HepG2 (cell line): ENCODE data around the gene ATAD1. TPM values are rescaled to one million over a fixed set of nuclear protein-coding genes. Genes with fewer than 3 reads are reported as not detected.
A peak's percentile ranks its signal among the peaks of the same experiment; 100 is the strongest.

Experiments used
- ATAC-seq: fragments of 200-7000 bp; cut with Tn5 transposase; 3 replicates; pipeline ENCODE4 v1.9.1; 2020; ENCODE audit warnings: mild to moderate bottlenecking, moderate library complexity
- BruUV-seq: library from RNA; stranded (reverse); fragments of 400-500 nt; replicated peaks from 2 replicates; lab custom pipeline; 2021; lab: Mats Ljungman, UMichigan
- CTCF ChIA-PET: fragments of 300-600 bp; formaldehyde crosslinking; extraction: SDS; loops from one replicate; lab custom pipeline; 2021; ENCODE audit warnings: low total read pairs, inconsistent platforms, low intra/inter-chr PET ratio; lab: Yijun Ruan, JAX
- POLR2A ChIA-PET: fragments of 350-600 bp; sonication (Branson Sonifier 250); formaldehyde crosslinking; loops from one replicate; lab custom pipeline; 2020; ENCODE audit warnings: antibody characterized with exemption, inconsistent platforms; lab: Yijun Ruan, JAX
- DNase-seq: peaks from one replicate; pipeline ENCODE4 v3.0.0-alpha.2; 2015; ENCODE audit warnings: low spot score
- FAIRE-seq: peaks from 3 replicates; lab custom pipeline; 2011; peaks lifted over from hg19 to GRCh38; lab: Jason Lieb, UNC
- H2AFZ ChIP-seq: one replicate; pipeline ENCODE4 v1.6.1; 2011; ENCODE audit warnings: low read length, inconsistent platforms
- H3K27ac ChIP-seq: fragments of 300-600 bp; 3 replicates; pipeline ENCODE4 v1.8.0; 2011; ENCODE audit warnings: mixed run types, mild to moderate bottlenecking, mixed read lengths, low read length, inconsistent platforms; ENCODE audit not compliant: insufficient read depth; ENCODE audit errors: extremely low read length
- H3K27me3 ChIP-seq, 2 experiments: fragments of 200-600 bp in 1 of 2; 2 replicates in 1 of 2; 3 replicates in 1 of 2; pipeline versions ENCODE4 v1.6.0 to v1.8.0; 2011; ENCODE audit warnings: low read length in 2 of 2, mild to moderate bottlenecking in 2 of 2, moderate library complexity in 2 of 2, inconsistent platforms in 1 of 2; ENCODE audit not compliant: insufficient read depth in 2 of 2, control insufficient read depth in 1 of 2
- H3K36me3 ChIP-seq, 2 experiments: fragments of 200-600 bp in 1 of 2; replicated peaks in 1 of 2; 2 replicates in 1 of 2; 3 replicates in 1 of 2; pipeline versions ENCODE4 v1.5.1 to v1.8.0; 2011; ENCODE audit warnings: low read length in 2 of 2, inconsistent platforms in 1 of 2; ENCODE audit not compliant: insufficient read depth in 2 of 2, control insufficient read depth in 1 of 2
- H3K4me1 ChIP-seq: 2 replicates; pipeline ENCODE4 v1.5.1; 2012; ENCODE audit warnings: low read length, inconsistent platforms; ENCODE audit not compliant: insufficient read depth
- H3K4me2 ChIP-seq: 2 replicates; pipeline ENCODE4 v1.6.0; 2011; ENCODE audit warnings: low read depth, low read length, inconsistent platforms
- H3K4me3 ChIP-seq, 3 experiments: fragments of 200-600 bp in 1 of 3; sonication (generic), shearing (Covaris generic) in 1 of 3; replicated peaks in 1 of 3; 2 replicates each; pipeline ENCODE4 v1.5.1; 2011 to 2016; ENCODE audit warnings: low read length in 3 of 3, inconsistent platforms in 2 of 3, low read depth in 2 of 3, mild to moderate bottlenecking in 2 of 3, control low read depth in 1 of 3, mixed read lengths in 1 of 3; ENCODE audit not compliant: insufficient read depth in 1 of 3
- H3K79me2 ChIP-seq: one replicate; pipeline ENCODE4 v1.6.1; 2011; ENCODE audit warnings: low read length, inconsistent platforms; ENCODE audit not compliant: insufficient read depth
- H3K9ac ChIP-seq: 2 replicates; pipeline ENCODE4 v1.6.0; 2011; ENCODE audit warnings: mild to moderate bottlenecking, low read depth, low read length, inconsistent platforms; ENCODE audit not compliant: insufficient read depth
- H3K9me3 ChIP-seq: 2 replicates; pipeline ENCODE4 v1.5.1; 2012; ENCODE audit warnings: mild to moderate bottlenecking, low read length
- H4K20me1 ChIP-seq: 2 replicates; pipeline ENCODE4 v1.6.0; 2011; ENCODE audit warnings: inconsistent platforms, mild to moderate bottlenecking, low read length, moderate library complexity; ENCODE audit not compliant: insufficient read depth
- ATF4 ChIP-seq, 2 experiments: fragments of 450-650 bp in 1 of 2; sonication (generic) in 1 of 2; formaldehyde crosslinking; IDR thresholded peaks; 2 replicates each; pipeline versions ENCODE4 v1.5.0 to v1.8.0; 2020 to 2022; ENCODE audit warnings: mild to moderate bottlenecking in 1 of 2, missing genetic modification reagents in 1 of 2
- CEBPB ChIP-seq: IDR thresholded peaks from 2 replicates; pipeline ENCODE4 v1.6.1; 2011; ENCODE audit warnings: low read depth, low read length, improper control_type of control experiment, borderline replicate concordance
- CEBPG ChIP-seq: IDR thresholded peaks from 2 replicates; pipeline ENCODE4 v1.6.1; 2016
- CREB1 ChIP-seq, 2 experiments: fragments of 450-650 bp in 1 of 2; IDR thresholded peaks; 2 replicates each; pipeline ENCODE4 v1.6.1; 2016 to 2017; ENCODE audit warnings: control low read depth in 1 of 2, mild to moderate bottlenecking in 1 of 2, missing compliant biosample characterization in 1 of 2, missing genetic modification characterization in 1 of 2
- ERF ChIP-seq: IDR thresholded peaks from 2 replicates; pipeline ENCODE4 v1.6.1; 2018; ENCODE audit warnings: missing biosample characterization, missing genetic modification reagents
- HDAC1 ChIP-seq: sonication (generic); formaldehyde crosslinking; IDR thresholded peaks from 2 replicates; pipeline ENCODE4 v1.5.1; 2020; ENCODE audit warnings: mild to moderate bottlenecking, missing genetic modification reagents
- HMGA1 ChIP-seq: sonication (generic); formaldehyde crosslinking; conservative IDR thresholded peaks from 2 replicates; pipeline ENCODE4 v1.4.0; 2020; ENCODE audit warnings: missing genetic modification reagents
- PHF21A ChIP-seq: sonication (generic); formaldehyde crosslinking; IDR thresholded peaks from 2 replicates; pipeline ENCODE4 v1.5.0; 2020; ENCODE audit warnings: mild to moderate bottlenecking, missing genetic modification reagents
- RFX3 ChIP-seq: IDR thresholded peaks from 2 replicates; pipeline ENCODE4 v1.6.1; 2016; ENCODE audit warnings: missing biosample characterization, missing genetic modification reagents
- SAP130 ChIP-seq: IDR thresholded peaks from 2 replicates; pipeline ENCODE4 v1.6.1; 2016; ENCODE audit warnings: low read depth
- SIN3A ChIP-seq: IDR thresholded peaks from 2 replicates; pipeline ENCODE4 v1.6.1; 2011; ENCODE audit warnings: low read depth, mild to moderate bottlenecking, control low read depth, low read length, borderline replicate concordance
- TAF15 ChIP-seq: fragments of 200-400 bp; formaldehyde crosslinking; IDR thresholded peaks from one replicate; pipeline ENCODE4 v1.6.1; 2018; ENCODE audit warnings: mild to moderate bottlenecking, low read depth, low read length; ENCODE audit not compliant: poor library complexity, severe bottlenecking
- ZBTB44 ChIP-seq: sonication (generic); formaldehyde crosslinking; IDR thresholded peaks from 2 replicates; pipeline ENCODE4 v1.4.0; 2020; ENCODE audit warnings: missing genetic modification reagents
- ZNF451 ChIP-seq: sonication (generic); formaldehyde crosslinking; IDR thresholded peaks from 2 replicates; pipeline ENCODE4 v1.5.0; 2020; ENCODE audit warnings: mild to moderate bottlenecking, missing genetic modification reagents
- ZNF674 ChIP-seq: sonication (generic); formaldehyde crosslinking; IDR thresholded peaks from 2 replicates; pipeline ENCODE4 v1.5.0; 2020; ENCODE audit warnings: low read depth, mild to moderate bottlenecking, missing genetic modification reagents
- WGBS: methylation state at CpG from one replicate; pipeline ENCODE4 v1.1.6; 2017; ENCODE audit warnings: low lambda C conversion rate; 5-methylcytosine and 5-hydroxymethylcytosine counted together
- in situ Hi-C: cut with HindIII; loops from 2 replicates; pipeline ENCODE4 v1.10.0; 2017; ENCODE audit warnings: low pct_unique_long_range_greater_than_20kb; ENCODE audit not compliant: extremely low pct_ligation_motif_present
- intact Hi-C: fragments of 100-400 bp; cut with micrococcal nuclease; formaldehyde crosslinking; loops from one replicate; pipeline ENCODE4 v1.10.0; 2022; ENCODE audit not compliant: unreplicated experiment
- polyA plus RNA-seq, 8 experiments: library from polyadenylated mRNA; depleted of rRNA in 3 of 8; stranded (reverse) in 7 of 8; unstranded in 1 of 8; fragments of >200 nt; fragmentation: Illumina TruSeq in 4 of 8; extraction: Trizol in 4 of 8; gene quantifications; 2 replicates each; pipeline versions ENCODE4 v1.2.1 to v1.2.3, GENCODE V29; 2011 to 2016; ENCODE audit warnings: low read depth in 4 of 8, missing spikeins in 1 of 8, mixed read lengths in 1 of 8; ENCODE audit not compliant: insufficient read depth in 1 of 8
- total RNA-seq, 5 experiments: library from RNA; depleted of rRNA; stranded (reverse); fragments of >200 nt; fragmentation: Illumina TruSeq; extraction: Trizol; gene quantifications; 2 replicates each; pipeline ENCODE4 v1.2.3, GENCODE V29; 2016; ENCODE audit warnings: low read depth in 1 of 5

The ATAD1 gene
- total and polyA plus RNA-seq, 2 of the 13 experiments (the other 11 are each of a cell fraction or from before 2014, with no cell fraction given), result 14.9 to 28.2 TPM

- H4K20me1 ChIP-seq, result peaks cover 48% of the 10 kb centered on the region
- H3K4me1 ChIP-seq, result peaks cover 31% of the 10 kb centered on the region
- H3K9ac ChIP-seq, result peak overlapping the region; percentile 82
- DNase-seq, result no peak
- H3K4me3 ChIP-seq, result peak overlapping the region; percentile 65 to 94 (median 80)
- H2AFZ ChIP-seq, result no peak overlapping the region
- TF ChIP-seq ERF (CRISPR knock-in tag) (0 out of 2 replicates have a peak, but pooled peaks have one; percentile 13), TAF15 (no peak), CREB1 (IDR thresholded peaks at IDR 0.05) (no peak), CREB1 (CRISPR knock-in tag; IDR thresholded peaks at IDR 0.05) (0 out of 2 replicates have a peak, but pooled peaks have one; percentile 20), SAP130 (CRISPR knock-in tag) (peak; percentile 62), HDAC1 (CRISPR knock-in tag) (0 out of 2 replicates have a peak, but pooled peaks have one; percentile 28), RFX3 (CRISPR knock-in tag) (no peak), SIN3A (peak; percentile 43; the same call in 1 of the 2 replicates), CEBPG (CRISPR knock-in tag) (peak; percentile 64; the same call in 1 of the 2 replicates), ATF4 (CRISPR knock-in tag; IDR thresholded peaks at IDR 0.05) (peak in 1 of 2 experiments; percentile 75; a peak in 2 of 4 replicates), ZNF674 (CRISPR knock-in tag) (no peak), HMGA1 (CRISPR knock-in tag) (no peak), ZBTB44 (CRISPR knock-in tag) (no peak), CEBPB (peak; percentile 17; the same call in 1 of the 2 replicates), PHF21A (CRISPR knock-in tag) (peak; percentile 44; the same call in 1 of the 2 replicates), ZNF451 (CRISPR knock-in tag) (no peak)
- TF ChIP-seq, all 625 proteins: peak for 9
- FAIRE-seq, result no peak
- Histone ChIP-seq H3K36me3 (no peaks in the 10 kb centered on the region), H3K9me3 (no peaks in the 10 kb centered on the region), H3K27me3 (no peaks in the 10 kb centered on the region; a peak in 1 of 5 replicates), H3K79me2 (peaks cover 55% of the 10 kb centered on the region), H3K4me2 (peak overlapping the region; percentile 76), H3K27ac (peak overlapping the region; percentile 88)
- intact Hi-C loops, result no loop called here
- ChIA-PET POLR2A (interaction anchor here (3.6 kb wide), 1 partner anchor 19 kb away, joined by 13 read pairs; no protein-coding TSS in a partner anchor), CTCF (no interaction called here)
- in situ Hi-C loops, result loop anchor here (5.0 kb wide), 2 partner anchors 248 to 523 kb away; no protein-coding TSS in a partner anchor
- no TSS peak for BruUV-seq
- no peak for ATAC-seq
- WGBS, result under 1% methylated on average over 16 of the region's 16 CpGs
Measured at GRCh38 chr10:87864496-87865059, 46.6 kb upstream of the ATAD1 start.
